ENCODE data around the gene ATXN10. TPM values are rescaled to one million over a fixed set of nuclear protein-coding genes. Genes with fewer than 3 reads are reported as not detected.

Gene ATXN10
- total RNA-seq, 1 donor from 2014 or later, result 232 TPM

DNA sequence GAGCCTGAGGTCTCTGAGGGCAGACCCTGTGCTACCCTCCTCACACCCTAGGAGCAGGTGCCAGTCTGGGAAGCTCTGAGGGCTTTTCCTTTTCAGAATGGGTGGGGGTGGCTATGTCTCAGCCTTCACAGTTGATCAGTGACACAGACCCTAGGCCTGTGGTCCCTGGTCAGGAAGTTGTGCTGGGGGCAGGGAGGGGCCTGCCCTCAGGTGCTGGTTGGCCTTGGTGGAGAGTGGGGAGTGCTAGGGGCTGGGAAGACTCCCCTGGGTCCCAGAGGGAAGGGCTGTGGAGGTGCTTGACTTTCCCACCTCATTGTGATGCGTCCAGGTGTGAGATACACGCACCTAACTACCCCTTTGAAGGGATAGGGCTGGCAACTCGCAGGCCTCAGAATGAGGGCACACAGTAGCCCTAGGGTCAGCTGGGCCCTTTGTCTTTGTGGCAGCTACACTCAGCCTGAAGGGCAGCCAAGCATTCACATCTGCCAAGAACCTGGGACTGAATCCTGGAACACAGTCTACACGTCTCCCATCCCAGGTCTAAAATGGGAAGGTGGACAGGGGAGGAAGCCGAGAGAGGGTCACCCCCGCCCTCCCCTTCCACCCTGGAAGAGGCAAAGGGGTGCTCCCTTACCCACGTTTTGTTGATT lies 31.2 kb upstream of the ATXN10 start:
- Mint-ChIP-seq H3K36me3 (ENCODE audit: low read depth) (no peaks in the 10 kb centered on the region), H3K27ac (ENCODE audit: unreplicated experiment) (no peak overlapping the region), H3K9me3 (no peaks in the 10 kb centered on the region), H3K4me3 (no peak overlapping the region), H3K4me1 (no peaks in the 10 kb centered on the region), H3K27me3 (ENCODE audit: low read depth) (peaks cover 41% of the 10 kb centered on the region)
- TF ChIP-seq, protein P1, sequence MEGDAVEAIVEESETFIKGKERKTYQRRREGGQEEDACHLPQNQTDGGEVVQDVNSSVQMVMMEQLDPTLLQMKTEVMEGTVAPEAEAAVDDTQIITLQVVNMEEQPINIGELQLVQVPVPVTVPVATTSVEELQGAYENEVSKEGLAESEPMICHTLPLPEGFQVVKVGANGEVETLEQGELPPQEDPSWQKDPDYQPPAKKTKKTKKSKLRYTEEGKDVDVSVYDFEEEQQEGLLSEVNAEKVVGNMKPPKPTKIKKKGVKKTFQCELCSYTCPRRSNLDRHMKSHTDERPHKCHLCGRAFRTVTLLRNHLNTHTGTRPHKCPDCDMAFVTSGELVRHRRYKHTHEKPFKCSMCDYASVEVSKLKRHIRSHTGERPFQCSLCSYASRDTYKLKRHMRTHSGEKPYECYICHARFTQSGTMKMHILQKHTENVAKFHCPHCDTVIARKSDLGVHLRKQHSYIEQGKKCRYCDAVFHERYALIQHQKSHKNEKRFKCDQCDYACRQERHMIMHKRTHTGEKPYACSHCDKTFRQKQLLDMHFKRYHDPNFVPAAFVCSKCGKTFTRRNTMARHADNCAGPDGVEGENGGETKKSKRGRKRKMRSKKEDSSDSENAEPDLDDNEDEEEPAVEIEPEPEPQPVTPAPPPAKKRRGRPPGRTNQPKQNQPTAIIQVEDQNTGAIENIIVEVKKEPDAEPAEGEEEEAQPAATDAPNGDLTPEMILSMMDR (conservative IDR thresholded peaks at IDR 0.05), result no peak
- DNase-seq (ENCODE audit: low read depth, low spot score), result no peak

DNA sequence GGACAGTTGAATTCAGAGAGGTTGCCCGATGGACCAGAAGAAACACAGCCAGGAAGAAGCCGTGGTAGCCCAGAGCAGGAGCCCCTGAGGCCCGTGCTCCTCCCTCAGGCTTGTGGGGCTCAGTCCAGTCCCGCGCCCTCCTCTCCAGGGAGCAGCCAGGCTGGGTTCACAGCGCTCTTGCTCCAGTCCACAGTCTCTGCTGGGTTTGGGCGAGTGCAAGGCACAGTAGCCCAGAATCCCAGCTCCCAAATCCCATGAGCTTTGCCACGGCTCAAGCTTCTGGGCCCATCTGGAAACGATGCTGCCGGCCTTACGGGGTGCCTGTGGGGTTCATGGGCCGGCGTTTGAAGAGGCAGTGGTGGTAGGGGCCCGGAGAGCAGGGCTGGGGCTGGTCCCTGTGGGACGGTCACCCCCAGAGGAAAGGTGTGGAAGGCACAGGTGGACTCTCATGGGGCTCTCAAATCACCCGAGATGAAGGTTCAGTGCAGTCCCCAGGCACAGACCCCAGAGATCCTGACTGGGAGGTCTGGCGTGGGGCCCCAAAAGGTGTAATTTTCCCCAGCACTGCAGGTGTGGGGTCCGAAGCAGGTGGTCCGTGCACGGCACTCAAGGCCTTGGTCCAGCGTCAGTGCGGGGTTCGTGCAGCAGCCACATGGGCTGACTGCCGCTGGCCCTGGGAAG lies 30.6 kb upstream of the ATXN10 start:
- Mint-ChIP-seq H3K27ac (ENCODE audit: unreplicated experiment) (no peak overlapping the region), H3K4me1 (peaks cover 5% of the 10 kb centered on the region), H3K36me3 (ENCODE audit: low read depth) (no peaks in the 10 kb centered on the region), H3K4me3 (no peak overlapping the region), H3K9me3 (no peaks in the 10 kb centered on the region), H3K27me3 (ENCODE audit: low read depth) (peaks cover 44% of the 10 kb centered on the region)
- TF ChIP-seq, protein P1 (conservative IDR thresholded peaks at IDR 0.05), result no peak
- no peak for DNase-seq (ENCODE audit: low read depth, low spot score)

DNA sequence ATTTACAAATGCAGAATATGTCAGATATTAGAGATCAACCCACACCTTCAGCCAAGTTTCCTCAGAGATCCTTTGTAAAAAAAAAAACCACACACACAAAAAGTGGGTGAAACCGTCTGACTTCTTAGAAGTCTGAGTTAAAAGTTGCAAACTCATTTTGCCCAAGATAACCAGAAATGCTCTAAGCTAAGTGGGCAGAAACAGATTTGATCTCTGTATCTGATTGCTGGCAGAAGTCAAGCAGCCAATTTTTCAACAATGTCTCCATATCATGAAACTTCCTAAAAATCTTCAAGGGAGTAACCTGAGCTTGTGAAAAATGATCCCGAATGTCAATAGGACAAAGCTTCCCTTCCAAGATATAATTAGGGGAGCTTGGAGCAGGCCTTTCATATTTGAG lies 28.6 kb upstream of the ATXN10 start:
- H3K4me3 Mint-ChIP-seq, result no peak overlapping the region
- no peak overlapping the region for H3K27ac Mint-ChIP-seq (ENCODE audit: unreplicated experiment)
- no peaks in the 10 kb centered on the region for H3K36me3 Mint-ChIP-seq (ENCODE audit: low read depth)
- no peaks in the 10 kb centered on the region for H3K9me3 Mint-ChIP-seq
- DNase-seq (ENCODE audit: low read depth, low spot score), result no peak
- H3K4me1 Mint-ChIP-seq, result peaks cover 5% of the 10 kb centered on the region
- TF ChIP-seq, protein P1 (conservative IDR thresholded peaks at IDR 0.05), result no peak
- H3K27me3 Mint-ChIP-seq (ENCODE audit: low read depth), result peaks cover 51% of the 10 kb centered on the region

DNA sequence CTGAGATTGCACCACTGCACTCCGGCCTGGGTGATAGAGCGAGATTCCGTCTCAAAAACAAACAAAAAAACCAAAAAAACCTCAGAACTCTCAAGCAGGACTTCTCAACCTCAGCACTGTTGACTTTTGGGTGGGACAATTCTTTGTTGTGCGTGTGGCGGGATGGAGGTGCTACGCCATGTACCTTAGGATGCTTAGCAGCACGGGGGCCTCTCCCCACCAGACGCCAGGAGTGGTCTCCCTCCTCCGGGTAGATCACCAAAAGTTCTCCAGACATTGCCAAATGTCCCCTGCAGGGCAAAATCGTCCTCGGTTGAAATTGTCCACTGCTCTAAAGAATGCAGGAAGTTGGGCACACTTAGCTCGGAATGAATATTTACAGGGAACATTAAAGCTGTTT lies 26.9 kb upstream of the ATXN10 start:
- H3K4me3 Mint-ChIP-seq, result no peak overlapping the region
- no peaks in the 10 kb centered on the region for H3K9me3 Mint-ChIP-seq
- H3K27me3 Mint-ChIP-seq (ENCODE audit: low read depth), result peaks cover 49% of the 10 kb centered on the region
- DNase-seq (ENCODE audit: low read depth, low spot score), result no peak
- H3K36me3 Mint-ChIP-seq (ENCODE audit: low read depth), result no peaks in the 10 kb centered on the region
- H3K4me1 Mint-ChIP-seq, result peaks cover 5% of the 10 kb centered on the region
- TF ChIP-seq, protein P1 (conservative IDR thresholded peaks at IDR 0.05), result no peak
- H3K27ac Mint-ChIP-seq (ENCODE audit: unreplicated experiment), result no peak overlapping the region

DNA sequence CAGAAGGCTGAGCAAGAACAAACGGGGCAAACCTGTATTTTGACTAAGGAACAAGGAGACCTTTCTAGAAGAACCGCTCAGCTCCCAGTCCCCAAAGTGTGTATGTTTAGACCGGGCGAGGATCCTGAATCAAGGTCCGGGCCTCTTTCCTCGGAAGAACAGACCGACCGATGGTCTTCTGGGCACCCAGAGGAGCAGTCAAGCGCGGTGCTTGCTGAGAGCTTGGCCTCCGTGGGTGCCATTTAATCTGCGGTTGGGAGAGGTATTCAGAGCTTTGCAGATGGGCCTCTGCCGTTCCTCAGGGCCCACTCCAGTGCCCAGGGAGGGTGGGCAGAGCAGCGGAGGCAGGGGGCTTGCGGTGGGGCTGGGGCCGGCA lies 26.5 kb upstream of the ATXN10 start:
- no peak for DNase-seq (ENCODE audit: low read depth, low spot score)

More for the DNA sequence above, 26.5 kb upstream of the ATXN10 start:
- no peak overlapping the region for H3K27ac Mint-ChIP-seq (ENCODE audit: unreplicated experiment)
- no peaks in the 10 kb centered on the region for H3K36me3 Mint-ChIP-seq (ENCODE audit: low read depth)
- TF ChIP-seq, protein P1 (conservative IDR thresholded peaks at IDR 0.05), result no peak
- no peaks in the 10 kb centered on the region for H3K9me3 Mint-ChIP-seq
- H3K4me1 Mint-ChIP-seq, result peaks cover 5% of the 10 kb centered on the region
- peaks cover 49% of the 10 kb centered on the region for H3K27me3 Mint-ChIP-seq (ENCODE audit: low read depth)
- no peak overlapping the region for H3K4me3 Mint-ChIP-seq
